GM19240 (cell line): ENCODE data around the gene PGP.
A peak's percentile ranks its signal among the peaks of the same experiment; 100 is the strongest.
"Not testable (repeated sequence)": the region's sequence is repeated elsewhere in the genome, so short reads cannot be mapped to it uniquely, and the experiment has no call there.

Source experiments
- DNase-seq: peaks from one replicate; pipeline ENCODE4 v3.0.0; 2011; ENCODE audit warnings: low spot score; ENCODE audit not compliant: insufficient read length

PGP gene

GRCh38 chr16:2223221-2223941 lies 8.7 kb upstream of the PGP start, which contains the start of gene E4F1:
E4F1 (plus strand) TSS chr16:2223591; CDS start chr16:2223614, 23 bp downstream.
- DNase-seq, result peak; percentile 100

GRCh38 chr16:2216330-2216729 lies 1.7 kb upstream of the PGP start:
- no peak for DNase-seq

GRCh38 chr16:2213817-2214718 lies 572 bp downstream of the PGP start:
- no peak for DNase-seq

- no peak for DNase-seq
Measured at GRCh38 chr16:2212362-2213324, 2.0 kb downstream of the PGP start.

GRCh38 chr16:2211923-2212347 lies 2.7 kb downstream of the PGP start:
- no peak for DNase-seq

- DNase-seq, result no peak
Measured at GRCh38 chr16:2210386-2211365, 4.0 kb downstream of the PGP start, which contains the start of gene BRICD5. BRICD5 (minus strand) TSS chr16:2210863; CDS start chr16:2210833, 30 bp downstream.

- DNase-seq, result no peak
Measured at GRCh38 chr16:2210009-2210332, 4.7 kb downstream of the PGP start.

GRCh38 chr16:2209258-2210008 lies 5.2 kb downstream of the PGP start:
- DNase-seq, result no peak

- DNase-seq, result no peak
Measured at GRCh38 chr16:2208772-2209171, 5.9 kb downstream of the PGP start.

GRCh38 chr16:2208308-2208707 lies 6.3 kb downstream of the PGP start:
- no peak for DNase-seq

- DNase-seq, result no peak
Measured at GRCh38 chr16:2207872-2208271, 6.8 kb downstream of the PGP start.

- no peak for DNase-seq
Measured at GRCh38 chr16:2206780-2207433, 7.7 kb downstream of the PGP start.

GRCh38 chr16:2206420-2206779 lies 8.2 kb downstream of the PGP start:
- DNase-seq, result no peak

- no peak for DNase-seq
Measured at GRCh38 chr16:2205967-2206313, 8.7 kb downstream of the PGP start.

- peak; percentile 99 for DNase-seq
Measured at GRCh38 chr16:2205104-2205966, 9.3 kb downstream of the PGP start, which contains the start of gene MLST8. MLST8 (plus strand) TSS chr16:2205454; CDS start chr16:2206086, 632 bp downstream.

GRCh38 chr16:2204416-2205103 lies 10.1 kb downstream of the PGP start:
- no peak for DNase-seq

- not testable (repeated sequence) for DNase-seq
Measured at GRCh38 chr16:2203119-2203688, 11.4 kb downstream of the PGP start.
